Adipose tissue (tissue), 3 donors: ENCODE data around the gene IMPDH1. TPM values are rescaled to one million over a fixed set of nuclear protein-coding genes. Genes with fewer than 3 reads are reported as not detected.

Source experiments
- H3K27ac ChIP-seq: one replicate; pipeline ENCODE4 v1.5.1; 2013; ENCODE audit warnings: low read depth, low read length
- WGBS, 3 donors: extraction: QIAGEN DNeasy Blood & Tissue Kit; methylation state at CpG; one replicate each; pipeline ENCODE4 v1.1.7; 2013; 5-methylcytosine and 5-hydroxymethylcytosine counted together
- polyA plus RNA-seq, 3 donors: library from polyadenylated mRNA; stranded (reverse); fragments of 200-250 nt; gene quantifications; one replicate each; pipeline ENCODE4 v1.2.3, GENCODE V29; 2013
- donor health status: healthy with polysubstance abuse.
- donor health status: Bipolar disorder and iron deficiency.
- donor health status: healthy.

The IMPDH1 gene
- polyA plus RNA-seq, 3 donors = 34.8 to 201 (median 81.2) TPM

- WGBS, 3 donors = 87 to 90% (median 89%) methylated on average over 3 of the region's 3 CpGs
- H3K27ac ChIP-seq = no peak overlapping the region
Observed at GRCh38 chr7:128376077-128376476, 33.7 kb downstream of the IMPDH1 start.

DNA sequence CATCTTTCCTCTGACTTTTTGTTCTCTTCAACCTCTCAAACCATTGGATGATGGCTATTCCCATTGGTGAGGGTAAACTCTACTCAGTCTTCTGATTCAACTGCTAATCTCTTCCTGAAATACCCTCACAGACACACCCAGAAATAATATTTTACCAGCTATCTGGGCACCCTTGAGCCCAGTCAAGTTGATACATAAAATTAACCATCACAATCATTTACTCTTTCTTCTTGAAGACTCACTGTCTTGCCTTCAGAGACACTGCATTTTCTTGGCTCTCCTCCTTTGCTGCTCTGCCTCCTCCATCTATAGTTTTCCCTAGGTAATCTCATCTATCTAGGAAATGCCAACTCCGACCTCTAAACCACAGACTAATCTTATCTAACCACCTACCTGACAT, 35.7 kb downstream of the IMPDH1 start:
- WGBS, 3 donors = 51 to 75% (median 61%) methylated on average over 1 of the region's 1 CpG
- H3K27ac ChIP-seq = no peak overlapping the region

- 66 to 71% (median 69%) methylated on average over 2 of the region's 2 CpGs for WGBS, 3 donors
- H3K27ac ChIP-seq = no peak overlapping the region
Observed at GRCh38 chr7:128373606-128374005, 36.2 kb downstream of the IMPDH1 start.

DNA sequence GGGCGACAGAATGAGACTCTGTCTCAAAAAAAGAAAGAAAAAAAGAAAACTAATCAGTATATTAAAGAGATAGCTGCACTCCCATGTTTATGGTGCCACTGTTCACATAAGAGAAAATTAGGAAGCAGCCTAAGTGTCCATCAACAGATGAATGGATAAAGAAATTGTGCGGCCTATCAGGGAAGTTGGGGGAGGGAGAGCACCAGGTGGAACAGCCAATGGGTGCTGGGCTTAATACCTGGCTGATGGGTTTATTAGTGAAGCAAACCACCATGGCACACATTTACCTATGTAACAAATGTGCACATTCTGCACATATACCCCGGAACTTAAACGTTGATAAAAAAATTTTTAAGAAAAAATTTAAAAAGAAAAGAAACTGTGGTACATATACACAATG, 39.3 kb downstream of the IMPDH1 start:
- H3K27ac ChIP-seq = no peak overlapping the region
- WGBS, 3 donors = 90 to 93% (median 91%) methylated on average over 4 of the region's 4 CpGs

DNA sequence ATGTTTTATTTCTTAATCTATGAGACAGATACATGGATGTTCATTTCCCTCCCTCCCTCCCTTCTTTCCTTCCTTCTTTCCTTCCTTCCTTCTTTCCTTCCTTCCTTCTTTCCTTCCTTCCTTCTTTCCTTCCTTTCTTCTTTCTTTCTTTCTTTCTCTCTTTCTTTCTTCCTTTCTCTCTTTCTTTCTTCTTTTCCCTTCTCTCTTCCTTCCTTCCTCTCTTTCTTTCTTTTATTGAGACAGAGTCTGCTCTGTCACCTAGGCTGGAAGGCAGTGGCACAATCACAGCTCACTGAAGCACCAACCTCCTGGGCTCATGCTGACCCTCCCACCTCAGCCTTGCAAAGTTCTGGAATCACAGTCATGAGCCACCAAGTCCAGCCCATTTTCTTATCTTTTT, 42.8 kb downstream of the IMPDH1 start:
- H3K27ac ChIP-seq = no peak overlapping the region

- WGBS, 3 donors = 25 to 46% (median 45%) methylated on average over 1 of the region's 1 CpG
- no peak overlapping the region for H3K27ac ChIP-seq
Observed at GRCh38 chr7:128366300-128366699, 43.5 kb downstream of the IMPDH1 start.

- H3K27ac ChIP-seq = no peak overlapping the region
- 77 to 91% (median 84%) methylated on average over 2 of the region's 2 CpGs for WGBS, 3 donors
Observed at GRCh38 chr7:128365432-128365831, 44.4 kb downstream of the IMPDH1 start.

DNA sequence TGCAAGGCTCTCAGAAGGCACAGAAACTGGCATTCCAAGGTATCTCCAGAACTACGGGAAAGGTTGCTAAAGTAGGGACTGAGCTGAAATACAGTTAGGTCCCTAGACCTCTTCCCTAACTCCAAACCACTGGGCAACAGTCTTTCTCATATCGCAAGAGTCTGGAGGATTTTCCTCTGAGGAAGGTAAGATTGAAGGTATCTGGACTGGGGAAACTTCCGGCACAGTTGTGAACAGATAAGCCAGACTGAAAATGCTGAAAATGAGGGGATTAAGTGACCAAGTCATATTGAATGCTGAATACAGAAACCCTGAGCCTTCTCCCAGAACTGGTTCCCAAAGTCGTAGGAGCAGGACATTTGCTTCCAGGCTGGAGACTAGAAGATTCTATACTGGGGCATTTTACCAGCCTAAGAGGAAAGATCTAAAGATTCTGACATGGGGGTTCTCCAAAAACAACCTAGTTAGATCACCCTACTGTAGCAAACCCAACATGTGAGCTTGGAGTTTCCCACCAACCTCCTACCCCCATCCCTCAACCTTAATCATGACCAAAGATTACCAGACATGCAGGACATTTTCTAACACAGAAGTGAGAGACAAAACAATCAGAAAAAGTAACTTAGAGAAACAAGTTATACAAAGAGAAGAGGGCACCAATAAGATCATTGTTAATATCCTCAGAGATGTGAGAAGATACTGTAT, 45.5 kb downstream of the IMPDH1 start:
- H3K27ac ChIP-seq = no peak overlapping the region
- WGBS, 3 donors = 76 to 84% (median 77%) methylated on average over 4 of the region's 4 CpGs

GRCh38 chr7:128363261-128363721, 46.5 kb downstream of the IMPDH1 start:
- H3K27ac ChIP-seq = no peak overlapping the region
- WGBS, 3 donors = 78 to 86% (median 83%) methylated on average over 6 of the region's 6 CpGs

GRCh38 chr7:128362670-128363069, 47.1 kb downstream of the IMPDH1 start:
- 82 to 89% (median 82%) methylated on average over 4 of the region's 4 CpGs for WGBS, 3 donors

DNA sequence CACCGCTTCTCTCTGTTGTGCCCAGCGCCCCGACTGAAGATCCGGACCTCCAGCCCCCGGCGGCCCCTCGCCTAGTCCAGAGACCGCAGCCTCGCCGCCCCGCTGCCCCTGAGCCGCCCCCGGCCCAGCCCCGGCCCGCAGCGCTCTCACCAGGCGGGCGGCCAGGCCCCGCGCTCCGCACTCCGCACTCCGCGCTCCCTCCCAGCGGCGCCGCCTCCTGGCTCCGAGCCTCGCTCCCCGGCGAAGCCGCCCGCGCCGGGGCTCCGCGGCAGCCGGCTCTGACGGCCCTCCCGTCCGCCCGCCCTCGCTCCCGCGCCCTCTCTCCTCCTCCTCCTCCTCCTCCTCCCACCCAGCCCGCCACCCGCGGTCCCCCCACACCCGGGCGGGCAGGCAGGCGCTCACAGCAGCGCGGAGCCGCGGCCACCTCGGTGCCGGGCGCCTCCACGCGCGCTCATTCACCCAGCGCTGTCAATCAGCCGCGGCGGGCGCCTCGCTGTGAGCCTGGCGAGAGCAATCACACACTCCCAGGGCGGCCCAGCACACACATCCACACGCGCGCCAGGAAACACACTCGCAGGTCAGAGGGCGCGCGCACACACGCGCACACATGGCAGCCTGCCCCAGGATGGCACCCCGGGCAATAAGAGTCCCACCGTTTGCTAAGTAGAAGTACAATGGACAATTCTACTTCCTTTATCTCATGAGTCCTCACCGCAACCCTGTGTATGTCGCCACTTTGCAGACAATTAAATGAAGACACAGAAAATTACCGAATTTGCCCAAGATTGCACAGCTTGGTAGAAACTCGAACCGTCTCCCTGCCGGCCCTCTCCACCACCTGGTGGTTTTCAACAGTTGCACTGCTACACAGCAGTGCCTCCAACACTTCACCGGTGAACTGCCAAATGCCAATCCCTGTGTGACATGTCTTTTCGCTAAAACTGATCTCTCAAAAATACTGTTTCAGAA, 48.1 kb downstream of the IMPDH1 start, which contains the start of gene PRRT4:
Gene PRRT4, minus strand, starts transcription at position 280 of the 969 bp plus-strand sequence.
- 1% methylated on average over 34 to 88 of the region's 88 CpGs for WGBS, 3 donors
- no peak within 1 kb of the TSS for H3K27ac ChIP-seq

More at GRCh38 chr7:128362670-128363069, 47.1 kb downstream of the IMPDH1 start:
- H3K27ac ChIP-seq = no peak overlapping the region

GRCh38 chr7:128360359-128360678, 49.5 kb downstream of the IMPDH1 start:
- no peak overlapping the region for H3K27ac ChIP-seq
- 16 to 46% (median 19%) methylated on average over 9 of the region's 9 CpGs for WGBS, 3 donors

DNA sequence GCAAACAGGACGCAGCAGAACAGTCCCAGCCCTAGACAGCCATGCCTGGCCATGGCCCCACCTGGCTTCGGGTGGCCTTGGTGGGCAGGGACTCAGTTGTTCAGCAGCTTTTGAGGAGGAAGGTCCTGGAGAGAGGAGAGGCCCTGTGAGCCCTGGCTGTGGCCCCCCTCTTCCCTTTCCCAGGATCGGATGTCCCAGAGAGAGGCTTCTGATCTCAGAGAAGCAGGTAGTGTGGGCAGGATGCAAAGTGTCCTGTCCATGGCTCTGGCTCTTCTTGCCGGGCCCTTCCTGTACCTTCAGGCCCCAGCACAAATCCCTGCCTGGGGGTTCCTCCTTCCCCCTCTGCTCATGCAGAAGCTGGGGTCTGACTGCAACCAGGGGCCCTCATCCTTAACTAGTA, 49.8 kb downstream of the IMPDH1 start:
- WGBS, 3 donors = 77 to 79% (median 77%) methylated on average over 4 of the region's 4 CpGs
- H3K27ac ChIP-seq = no peak overlapping the region

DNA sequence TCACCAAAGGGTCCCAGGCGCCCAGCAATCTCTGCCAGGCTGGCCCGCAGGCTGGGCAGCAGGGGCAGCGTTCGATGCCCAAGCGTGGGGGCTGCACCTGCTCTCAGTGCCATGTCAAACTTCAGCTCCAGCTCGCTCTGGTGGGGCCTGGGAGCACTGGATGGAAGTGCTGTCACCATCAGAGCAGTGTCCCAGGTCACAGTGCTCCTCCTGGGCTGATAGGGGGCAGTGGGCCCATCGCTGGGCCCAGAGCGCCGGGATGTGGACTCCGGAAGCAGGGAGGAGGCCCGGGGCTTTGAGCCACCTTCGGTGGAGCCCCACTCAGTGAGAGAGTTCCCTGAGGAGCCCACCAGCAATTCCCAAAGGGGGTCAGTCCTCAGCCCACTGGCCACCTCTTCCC, 50.4 kb downstream of the IMPDH1 start:
- 93 to 98% (median 97%) methylated on average over 11 to 12 of the region's 12 CpGs for WGBS, 3 donors
- H3K27ac ChIP-seq = no peak overlapping the region

- WGBS, 3 donors = 39 to 77% (median 45%) methylated on average over 1 of the region's 1 CpG
Observed at GRCh38 chr7:128358233-128358632, 51.5 kb downstream of the IMPDH1 start.

DNA sequence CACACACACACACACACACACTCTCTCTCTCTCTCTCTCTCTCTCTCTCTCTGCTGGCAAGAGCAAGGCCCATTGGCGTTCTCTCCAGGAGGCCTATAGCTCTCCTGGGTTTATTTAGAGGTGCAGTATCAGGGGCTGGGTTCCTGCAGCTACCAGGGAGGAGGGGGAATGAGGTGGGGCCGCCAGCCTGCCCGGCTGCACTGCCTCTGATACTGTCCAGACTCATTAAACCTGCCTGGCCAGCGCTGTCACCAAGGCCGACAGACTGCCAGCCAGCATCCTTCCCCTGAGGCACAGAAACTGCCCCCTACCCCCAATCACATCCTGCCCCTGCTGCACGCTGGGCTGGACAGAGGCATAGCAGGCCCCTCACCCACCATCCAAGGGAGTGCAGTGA, 52.6 kb downstream of the IMPDH1 start:
- no peak overlapping the region for H3K27ac ChIP-seq
- 68 to 79% (median 74%) methylated on average over 6 of the region's 6 CpGs for WGBS, 3 donors

More at GRCh38 chr7:128358233-128358632, 51.5 kb downstream of the IMPDH1 start:
- no peak overlapping the region for H3K27ac ChIP-seq

- 89 to 96% (median 90%) methylated on average over 2 of the region's 2 CpGs for WGBS, 3 donors
Observed at GRCh38 chr7:128356546-128357216, 53.1 kb downstream of the IMPDH1 start.

GRCh38 chr7:128353610-128354009, 56.2 kb downstream of the IMPDH1 start:
- no peak overlapping the region for H3K27ac ChIP-seq
- 91 to 95% (median 93%) methylated on average over 1 of the region's 1 CpG for WGBS, 3 donors

More at GRCh38 chr7:128356546-128357216, 53.1 kb downstream of the IMPDH1 start:
- no peak overlapping the region for H3K27ac ChIP-seq

GRCh38 chr7:128353189-128353588, 56.6 kb downstream of the IMPDH1 start:
- 70 to 86% (median 84%) methylated on average over 3 of the region's 3 CpGs for WGBS, 3 donors
- H3K27ac ChIP-seq = no peak overlapping the region
